HepG2 (cell line): ENCODE measurements around the gene ZC3H12A. TPM values are rescaled to one million over a fixed set of nuclear protein-coding genes. Genes with fewer than 3 reads are reported as not detected.

Experiments
- SALL2 ChIP-seq: sonication (generic); formaldehyde crosslinking; IDR thresholded peaks from 2 replicates; pipeline ENCODE4 v1.8.1; 2023; ENCODE audit warnings: mild to moderate bottlenecking, missing genetic modification reagents, inconsistent platforms
- polyA plus RNA-seq, 8 experiments: library from polyadenylated mRNA; depleted of rRNA in 3 of 8; stranded (reverse) in 7 of 8; unstranded in 1 of 8; fragments of >200 nt; fragmentation: Illumina TruSeq in 4 of 8; extraction: Trizol in 4 of 8; gene quantifications; 2 replicates each; pipeline versions ENCODE4 v1.2.1 to v1.2.3, GENCODE V29; 2011 to 2016; ENCODE audit warnings: low read depth in 4 of 8, missing spikeins in 1 of 8, mixed read lengths in 1 of 8; ENCODE audit not compliant: insufficient read depth in 1 of 8
- total RNA-seq, 5 experiments: library from RNA; depleted of rRNA; stranded (reverse); fragments of >200 nt; fragmentation: Illumina TruSeq; extraction: Trizol; gene quantifications; 2 replicates each; pipeline ENCODE4 v1.2.3, GENCODE V29; 2016; ENCODE audit warnings: low read depth in 1 of 5
- TF ChIP-seq, protein P1 (sequence below), 2 experiments: fragments of 450-650 bp in 1 of 2; sonication (generic) in 1 of 2; formaldehyde crosslinking in 1 of 2; IDR thresholded peaks; 2 replicates each; pipeline versions ENCODE4 v1.6.1 to v1.8.0; 2016 to 2022; ENCODE audit warnings: antibody characterized with exemption in 1 of 2, mild to moderate bottlenecking in 1 of 2, missing genetic modification reagents in 1 of 2
- TF ChIP-seq, protein P2 (sequence below): sonication (generic); formaldehyde crosslinking; IDR thresholded peaks from 2 replicates; pipeline ENCODE4 v1.4.0; 2020; ENCODE audit warnings: mild to moderate bottlenecking, low read depth, missing genetic modification reagents

The ZC3H12A gene
- total and polyA plus RNA-seq, 2 of the 13 experiments (the other 11 are each of a cell fraction or from before 2014, with no cell fraction given): 6.8 to 13.3 TPM

DNA sequence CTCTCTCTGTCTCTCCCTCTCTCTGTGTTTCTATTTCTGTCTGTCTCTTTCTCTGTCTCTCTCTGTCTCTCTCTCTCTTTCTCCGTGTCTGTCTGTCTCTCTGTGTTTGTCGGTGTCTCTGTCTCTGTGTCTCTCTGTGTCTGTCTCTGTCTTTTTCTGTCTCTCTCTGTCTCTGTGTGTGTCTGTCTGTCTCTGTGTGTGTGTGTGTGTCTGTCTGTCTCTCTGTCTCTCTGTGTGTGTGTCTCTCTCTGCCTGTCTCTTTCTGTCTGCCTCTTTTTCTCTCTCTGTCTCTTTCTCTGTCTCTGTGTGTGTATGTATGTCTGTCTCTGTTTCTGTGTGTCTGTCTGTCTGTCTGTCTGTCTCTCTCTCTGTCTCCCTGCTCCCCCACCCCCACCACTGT, 31.7 kb upstream of the ZC3H12A start (continued):
- TF ChIP-seq, protein P1, sequence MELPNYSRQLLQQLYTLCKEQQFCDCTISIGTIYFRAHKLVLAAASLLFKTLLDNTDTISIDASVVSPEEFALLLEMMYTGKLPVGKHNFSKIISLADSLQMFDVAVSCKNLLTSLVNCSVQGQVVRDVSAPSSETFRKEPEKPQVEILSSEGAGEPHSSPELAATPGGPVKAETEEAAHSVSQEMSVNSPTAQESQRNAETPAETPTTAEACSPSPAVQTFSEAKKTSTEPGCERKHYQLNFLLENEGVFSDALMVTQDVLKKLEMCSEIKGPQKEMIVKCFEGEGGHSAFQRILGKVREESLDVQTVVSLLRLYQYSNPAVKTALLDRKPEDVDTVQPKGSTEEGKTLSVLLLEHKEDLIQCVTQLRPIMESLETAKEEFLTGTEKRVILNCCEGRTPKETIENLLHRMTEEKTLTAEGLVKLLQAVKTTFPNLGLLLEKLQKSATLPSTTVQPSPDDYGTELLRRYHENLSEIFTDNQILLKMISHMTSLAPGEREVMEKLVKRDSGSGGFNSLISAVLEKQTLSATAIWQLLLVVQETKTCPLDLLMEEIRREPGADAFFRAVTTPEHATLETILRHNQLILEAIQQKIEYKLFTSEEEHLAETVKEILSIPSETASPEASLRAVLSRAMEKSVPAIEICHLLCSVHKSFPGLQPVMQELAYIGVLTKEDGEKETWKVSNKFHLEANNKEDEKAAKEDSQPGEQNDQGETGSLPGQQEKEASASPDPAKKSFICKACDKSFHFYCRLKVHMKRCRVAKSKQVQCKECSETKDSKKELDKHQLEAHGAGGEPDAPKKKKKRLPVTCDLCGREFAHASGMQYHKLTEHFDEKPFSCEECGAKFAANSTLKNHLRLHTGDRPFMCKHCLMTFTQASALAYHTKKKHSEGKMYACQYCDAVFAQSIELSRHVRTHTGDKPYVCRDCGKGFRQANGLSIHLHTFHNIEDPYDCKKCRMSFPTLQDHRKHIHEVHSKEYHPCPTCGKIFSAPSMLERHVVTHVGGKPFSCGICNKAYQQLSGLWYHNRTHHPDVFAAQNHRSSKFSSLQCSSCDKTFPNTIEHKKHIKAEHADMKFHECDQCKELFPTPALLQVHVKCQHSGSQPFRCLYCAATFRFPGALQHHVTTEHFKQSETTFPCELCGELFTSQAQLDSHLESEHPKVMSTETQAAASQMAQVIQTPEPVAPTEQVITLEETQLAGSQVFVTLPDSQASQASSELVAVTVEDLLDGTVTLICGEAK (IDR thresholded peaks at IDR 0.05): no peak
- TF ChIP-seq, protein P1 (CRISPR knock-in tag; IDR thresholded peaks at IDR 0.05): no peak
- TF ChIP-seq, protein P2, sequence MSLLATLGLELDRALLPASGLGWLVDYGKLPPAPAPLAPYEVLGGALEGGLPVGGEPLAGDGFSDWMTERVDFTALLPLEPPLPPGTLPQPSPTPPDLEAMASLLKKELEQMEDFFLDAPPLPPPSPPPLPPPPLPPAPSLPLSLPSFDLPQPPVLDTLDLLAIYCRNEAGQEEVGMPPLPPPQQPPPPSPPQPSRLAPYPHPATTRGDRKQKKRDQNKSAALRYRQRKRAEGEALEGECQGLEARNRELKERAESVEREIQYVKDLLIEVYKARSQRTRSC: no peak
- TF ChIP-seq SALL2 (CRISPR knock-in tag): no peak
